SK-N-DZ (cell line): ENCODE measurements around the gene CCDC63.

ENCODE experiments used
- DNase-seq: peaks from one replicate; pipeline ENCODE4 v3.0.0-alpha.2; 2015; ENCODE audit warnings: low spot score

Gene CCDC63

DNA sequence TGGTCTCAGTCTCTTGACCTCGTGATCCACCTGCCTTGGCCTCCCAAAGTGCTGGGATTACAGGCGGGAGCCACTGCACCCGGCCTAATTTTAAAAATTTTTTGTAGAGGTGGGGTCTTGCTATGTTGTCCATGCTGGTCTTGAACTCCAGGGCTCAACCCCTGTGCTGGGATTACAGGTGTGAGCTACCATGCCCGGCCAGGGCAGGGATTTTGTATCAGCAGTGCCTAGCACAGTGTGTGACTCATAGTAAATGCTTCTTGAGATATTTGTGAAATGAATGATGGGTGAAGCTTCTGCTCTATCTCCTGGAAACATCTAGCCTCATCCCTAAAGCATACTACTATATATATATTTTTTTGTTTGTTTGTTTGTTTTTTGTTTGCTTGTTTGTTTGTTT, 36.5 kb downstream of the CCDC63 start:
- DNase-seq = no peak

DNA sequence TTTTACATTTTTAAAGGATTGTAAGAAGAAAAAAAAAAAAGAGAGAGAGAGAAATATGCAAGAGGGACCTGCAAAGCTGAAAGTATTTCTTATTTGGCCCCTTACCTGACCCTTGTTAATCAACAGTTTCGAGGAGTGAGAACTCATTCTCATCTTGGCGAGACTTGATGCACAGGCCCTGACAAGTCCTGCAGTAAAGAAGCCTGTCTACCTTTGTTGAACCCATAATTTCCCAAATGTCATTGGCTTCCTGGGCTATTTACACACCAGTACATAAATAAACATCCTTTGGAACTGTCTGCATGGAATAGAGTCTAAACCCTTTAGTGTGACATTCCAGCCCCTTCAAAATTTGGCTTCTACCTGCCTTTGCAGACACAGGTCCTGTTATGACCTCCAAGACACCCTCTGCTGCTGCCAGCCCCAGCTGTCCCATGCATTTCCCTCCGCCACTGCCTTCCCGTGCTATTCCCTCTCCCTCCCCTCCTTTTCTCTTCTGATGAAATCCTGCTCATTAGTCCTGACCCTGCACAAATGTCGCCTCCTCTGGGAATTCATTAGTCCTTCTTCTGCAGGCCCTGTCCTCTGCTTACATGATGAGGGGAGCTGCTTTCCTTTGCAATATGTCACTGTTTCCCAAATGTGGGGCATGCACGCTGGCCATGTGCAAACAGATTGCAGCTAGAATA, 38.5 kb downstream of the CCDC63 start:
- DNase-seq = peak; percentile 62

DNA sequence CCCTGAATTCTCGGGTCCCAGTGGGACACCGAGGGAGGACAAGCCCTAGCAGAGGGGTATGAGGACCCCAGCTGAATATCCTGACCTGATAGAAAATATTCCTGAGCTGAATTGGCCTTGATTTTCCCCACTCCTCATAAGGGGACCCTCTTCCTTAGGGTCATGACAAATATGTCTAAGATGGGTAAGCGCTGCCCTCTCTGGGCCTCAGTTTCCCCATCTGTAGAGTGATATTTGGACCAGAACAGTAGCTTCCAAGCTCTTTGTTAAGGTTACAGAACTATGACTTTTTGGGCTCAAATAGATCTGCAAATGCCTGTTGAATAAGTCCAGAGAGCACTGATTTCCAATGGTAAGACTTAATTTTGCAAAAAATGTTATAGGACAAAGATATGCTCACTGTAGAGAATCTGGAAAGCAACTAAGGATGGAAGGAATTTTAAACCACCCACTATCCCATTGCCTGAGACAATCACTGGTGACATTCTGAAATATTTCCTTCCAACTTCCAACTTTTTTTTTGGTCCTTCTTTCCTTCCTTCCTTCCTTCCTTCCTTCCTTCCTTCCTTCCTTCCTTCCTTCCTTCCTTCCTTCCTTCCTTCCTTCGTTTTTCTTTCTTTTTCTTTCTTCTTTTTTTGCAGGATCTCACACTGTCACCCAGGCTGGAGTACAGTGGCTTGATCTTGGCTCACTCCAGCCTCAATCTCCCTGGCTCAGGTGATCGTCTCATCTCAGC, 41.6 kb downstream of the CCDC63 start:
- DNase-seq = no peak

DNA sequence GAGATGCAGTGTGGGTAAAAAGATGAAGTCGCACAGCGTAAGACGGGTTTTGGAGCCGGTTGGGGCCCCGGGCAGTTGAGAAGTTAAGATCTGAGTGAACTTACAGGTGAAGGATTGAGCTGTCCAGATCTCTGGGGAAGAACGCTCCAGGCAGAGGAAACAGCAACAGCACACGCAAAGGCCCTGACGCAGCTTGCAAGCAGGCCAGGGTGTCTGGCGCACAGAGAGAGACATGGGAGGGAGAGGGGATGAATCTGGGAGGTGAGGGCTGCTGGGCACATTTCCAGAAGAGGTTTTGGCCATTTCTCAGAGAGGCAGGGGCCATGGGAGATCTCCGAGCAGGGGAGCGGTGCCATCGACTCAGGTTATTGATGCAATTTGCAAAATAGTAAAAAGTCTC, 42.6 kb downstream of the CCDC63 start:
- no peak for DNase-seq

DNA sequence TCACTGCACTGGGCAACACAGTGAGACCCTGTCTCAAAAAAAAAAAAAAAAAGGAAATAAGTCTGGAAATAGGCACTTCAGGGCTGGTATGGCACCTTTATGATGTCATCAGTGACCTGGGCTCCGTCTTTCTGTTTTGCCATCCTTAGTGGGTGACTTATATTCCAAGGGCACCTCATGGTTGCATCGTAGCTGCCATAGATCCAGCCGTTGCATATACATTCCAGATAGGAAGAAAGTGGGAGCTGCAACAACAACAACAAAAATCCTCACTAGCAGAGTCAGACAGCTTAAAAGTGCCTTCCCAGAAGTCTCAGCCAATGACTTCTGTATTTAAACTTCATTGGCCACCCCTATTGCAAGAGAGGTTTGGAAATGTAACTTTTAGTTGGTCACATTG, 47.2 kb downstream of the CCDC63 start:
- DNase-seq = no peak

DNA sequence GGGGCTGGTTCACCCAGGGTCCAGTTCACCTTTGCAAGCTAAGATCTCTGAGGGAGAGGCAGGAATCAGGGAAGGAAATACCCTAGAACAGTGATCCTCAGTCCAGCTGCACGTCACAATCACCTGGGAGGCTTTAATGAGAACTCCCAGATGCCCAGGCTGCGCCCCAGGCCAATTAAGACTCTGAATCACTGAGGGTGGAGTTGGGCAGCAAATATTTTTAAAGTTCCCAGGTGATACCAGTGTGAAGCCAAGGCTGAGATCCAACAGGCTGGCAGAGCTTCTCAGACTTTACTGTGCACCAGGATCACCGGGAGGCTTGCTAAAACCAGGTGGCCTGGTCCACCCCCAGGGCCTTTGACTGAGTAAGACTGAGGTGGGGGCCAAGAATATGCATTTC, 49.8 kb downstream of the CCDC63 start:
- DNase-seq = no peak

DNA sequence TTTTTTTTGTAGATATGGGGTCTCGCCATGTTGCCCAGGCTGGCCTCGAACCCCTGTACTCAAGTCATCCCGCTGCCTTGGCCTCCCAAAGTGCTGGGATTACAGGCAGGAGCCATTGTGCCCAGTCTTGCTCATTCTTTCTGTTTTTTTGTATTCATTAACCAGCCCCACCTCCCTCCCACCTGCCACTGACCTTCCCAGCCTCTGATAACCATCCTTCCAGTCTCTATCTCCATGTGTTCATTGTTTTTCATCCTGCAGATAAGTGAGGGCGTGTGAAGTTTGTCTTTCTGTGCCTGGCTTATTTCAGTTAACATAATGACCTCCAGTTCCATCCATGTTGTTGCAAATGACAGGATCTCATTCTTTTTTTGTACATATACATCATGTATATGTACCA, 54.6 kb downstream of the CCDC63 start:
- DNase-seq = no peak

DNA sequence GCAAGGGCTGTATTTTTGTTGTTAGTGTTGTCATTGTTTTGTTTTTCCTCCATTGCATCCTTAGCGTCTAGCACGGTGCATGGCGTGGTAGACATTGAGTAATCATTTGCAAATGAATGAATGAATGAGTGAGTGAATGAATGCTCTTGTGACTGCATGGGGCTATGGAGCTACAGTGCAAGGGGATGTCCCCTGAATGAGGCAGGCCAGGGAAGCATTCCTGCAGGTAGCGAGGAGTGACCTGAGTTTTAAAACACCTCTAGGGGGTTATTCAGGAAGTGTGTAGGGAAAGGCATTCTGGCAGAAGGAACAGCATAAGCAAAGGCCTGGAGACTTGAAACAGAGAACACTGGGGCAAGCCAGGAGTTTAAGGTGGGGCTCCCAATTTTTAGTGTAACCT, 56.7 kb downstream of the CCDC63 start:
- DNase-seq = no peak

DNA sequence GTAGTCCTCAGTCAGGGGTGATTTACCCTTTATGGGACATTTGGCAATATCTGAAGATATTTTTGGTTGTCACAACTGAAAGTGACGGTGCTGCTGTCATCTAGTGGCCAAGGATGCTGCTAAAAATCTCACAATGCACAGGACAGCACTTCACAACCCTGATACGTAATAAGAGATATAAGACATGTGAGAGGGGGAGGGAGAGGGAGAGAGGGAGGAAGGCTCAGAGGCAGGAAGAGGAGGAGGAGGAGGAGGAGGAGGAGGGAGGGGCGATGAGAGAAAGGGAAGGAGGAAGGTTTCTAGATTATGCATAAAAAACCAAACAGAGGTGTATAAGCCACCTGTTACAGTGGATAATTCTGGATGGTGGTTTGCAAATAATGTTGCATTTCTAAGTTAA, 59.3 kb downstream of the CCDC63 start:
- no peak for DNase-seq

DNA sequence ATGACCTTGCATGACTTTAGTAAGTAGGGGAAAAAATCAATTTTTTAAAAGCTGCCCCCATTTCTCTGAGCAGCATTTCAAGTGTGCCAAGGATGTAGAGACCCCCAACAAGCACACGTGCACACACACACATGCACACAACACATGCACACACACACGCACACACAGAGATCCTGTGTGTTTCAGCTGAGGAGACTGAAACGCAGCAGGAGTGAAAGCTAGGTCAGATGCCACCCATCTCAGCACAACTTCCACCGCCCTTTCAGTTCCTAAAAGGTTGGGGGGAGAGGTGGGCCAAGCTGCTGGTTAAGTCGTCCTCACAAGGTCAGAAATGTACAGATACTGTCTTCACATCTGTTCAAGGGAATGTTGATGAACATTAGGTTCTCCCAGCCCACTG, 59.7 kb downstream of the CCDC63 start:
- no peak for DNase-seq

DNA sequence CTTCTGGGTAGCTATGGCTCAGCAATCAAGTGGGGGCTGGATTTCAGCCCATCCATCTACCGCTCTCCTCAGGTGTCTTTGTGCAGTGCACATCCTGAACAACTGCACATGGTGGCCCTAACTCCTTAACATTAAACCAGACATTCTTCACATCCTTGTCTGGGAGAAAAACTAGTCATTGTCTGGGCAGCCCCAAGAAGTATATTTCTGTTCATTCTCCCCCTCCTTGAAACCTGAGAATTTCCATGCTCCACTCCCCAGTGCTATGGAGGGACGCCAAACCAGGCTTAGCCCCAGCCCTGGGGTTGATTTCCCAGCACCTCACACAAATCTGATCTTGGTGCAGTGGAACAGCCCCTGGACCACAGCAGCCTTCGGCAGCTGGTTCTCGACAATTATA, 60.2 kb downstream of the CCDC63 start:
- DNase-seq = no peak

DNA sequence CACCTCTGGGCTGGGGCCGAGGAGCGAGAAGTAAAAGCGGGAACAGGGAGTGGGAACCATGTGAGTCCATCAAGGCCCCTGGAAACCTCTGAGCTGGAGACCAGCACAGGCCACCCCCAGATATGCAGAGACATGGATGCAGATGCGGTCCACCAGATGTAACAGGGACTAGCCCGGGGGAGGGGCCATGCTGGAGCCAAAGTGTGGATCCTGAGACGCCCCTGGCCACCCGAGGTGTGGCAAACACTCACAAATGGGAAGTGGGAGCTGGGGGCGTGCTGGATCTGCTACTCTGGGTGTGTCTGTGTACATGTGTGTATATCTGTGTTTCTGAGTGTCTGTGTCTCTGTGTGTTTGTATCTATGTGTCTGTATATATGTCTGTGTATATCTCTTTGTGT, 60.8 kb downstream of the CCDC63 start:
- DNase-seq = no peak

DNA sequence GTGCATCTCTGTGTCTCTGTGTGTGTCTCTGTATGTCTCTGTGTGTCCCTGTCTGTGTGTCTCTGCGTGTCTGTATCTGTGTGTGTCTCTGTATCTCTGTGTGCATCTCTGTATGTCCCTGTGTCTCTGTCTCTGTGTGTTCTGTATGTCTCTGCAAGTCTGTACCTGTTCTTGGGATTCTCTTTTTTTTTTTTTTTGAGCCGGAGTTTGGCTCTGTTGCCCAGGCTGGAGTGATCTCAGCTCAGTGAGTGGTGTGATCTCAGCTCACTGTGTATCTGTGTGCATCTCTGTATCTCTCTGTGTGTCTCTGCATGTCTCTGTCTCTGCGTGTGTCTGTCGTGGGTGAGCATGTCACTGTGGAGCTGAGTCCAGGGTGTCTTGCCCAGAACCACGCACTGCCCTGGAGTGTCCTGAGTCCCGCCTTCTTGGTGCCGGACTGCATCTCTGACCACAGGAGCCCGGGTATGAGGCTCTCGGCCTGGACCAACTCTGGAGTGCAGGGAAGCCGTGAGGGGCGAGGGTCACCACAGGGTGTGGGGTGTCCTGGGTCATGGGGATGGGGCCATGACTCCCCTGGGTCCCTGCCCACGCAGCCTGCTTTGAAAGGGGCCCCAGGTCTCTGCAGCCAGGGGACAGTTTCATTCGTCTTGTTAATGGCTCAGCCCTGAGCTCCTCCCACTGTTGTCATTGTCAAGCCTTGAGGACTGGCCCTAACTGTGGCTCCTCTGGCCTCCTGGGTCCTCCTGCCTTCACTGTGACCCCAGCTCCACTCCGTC, 61.8 kb downstream of the CCDC63 start:
- DNase-seq = no peak

DNA sequence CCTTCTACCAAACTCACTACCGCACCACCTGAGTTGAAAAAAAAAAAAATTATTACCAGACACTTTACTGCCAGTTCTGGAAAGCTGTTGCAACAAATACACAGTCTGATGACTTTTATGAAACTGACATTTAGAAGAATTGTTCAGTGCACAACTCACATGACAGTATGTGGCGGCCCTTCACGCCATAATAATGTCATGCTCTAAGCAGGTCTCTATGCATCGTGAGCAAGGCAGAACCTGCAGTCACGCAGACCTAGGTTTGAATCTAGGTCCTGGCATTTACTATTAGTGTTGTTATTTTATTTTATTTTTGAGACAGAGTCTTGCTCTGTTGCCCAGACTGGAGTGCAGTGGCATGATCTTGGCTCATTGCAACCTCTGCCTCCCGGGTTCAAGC, 65.5 kb downstream of the CCDC63 start:
- DNase-seq = no peak

DNA sequence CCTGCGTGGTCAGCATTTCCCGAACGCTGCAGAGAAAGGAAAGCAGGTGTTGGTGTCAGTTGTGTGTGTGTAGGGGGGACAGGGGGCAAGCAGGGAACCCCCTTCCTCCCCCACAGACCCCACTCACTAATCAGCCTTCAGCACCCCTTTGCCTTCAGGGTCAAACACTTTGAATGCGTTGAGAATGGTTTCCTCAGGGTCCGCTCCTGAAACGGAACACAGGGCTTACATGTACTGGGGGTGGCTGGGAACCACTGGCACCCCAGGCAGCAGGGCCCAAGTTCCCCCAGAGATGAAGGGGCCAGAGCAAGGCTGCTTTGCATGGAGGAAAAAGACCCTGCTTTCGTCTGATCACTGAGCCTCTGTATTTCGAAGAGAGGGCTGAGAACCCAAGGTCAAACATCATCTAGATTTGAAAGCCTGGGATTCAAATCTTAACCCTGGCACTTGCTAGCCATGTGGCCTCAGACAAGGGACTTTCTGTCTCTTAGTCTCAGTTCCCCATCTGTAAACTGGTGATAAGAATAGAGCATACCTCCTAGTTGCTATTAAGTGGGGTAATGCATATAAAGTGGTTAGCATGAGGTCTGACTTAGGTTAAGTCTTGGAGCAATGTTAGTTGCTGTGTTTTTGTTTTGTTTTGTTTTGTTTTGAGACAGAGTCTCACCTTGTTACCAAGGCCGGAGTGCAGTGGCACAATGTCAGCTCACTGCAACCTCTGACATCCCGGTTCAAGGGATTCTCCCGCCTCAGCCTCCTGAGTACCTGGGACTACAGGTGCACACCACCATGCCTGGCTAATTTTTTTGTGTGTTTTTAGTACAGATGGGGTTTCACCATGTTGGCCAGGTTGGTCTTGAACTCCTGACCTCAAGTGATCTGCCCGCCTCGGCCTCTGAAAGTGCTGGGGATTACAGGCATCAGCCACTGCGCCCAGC, 66.6 kb downstream of the CCDC63 start:
- DNase-seq = no peak

DNA sequence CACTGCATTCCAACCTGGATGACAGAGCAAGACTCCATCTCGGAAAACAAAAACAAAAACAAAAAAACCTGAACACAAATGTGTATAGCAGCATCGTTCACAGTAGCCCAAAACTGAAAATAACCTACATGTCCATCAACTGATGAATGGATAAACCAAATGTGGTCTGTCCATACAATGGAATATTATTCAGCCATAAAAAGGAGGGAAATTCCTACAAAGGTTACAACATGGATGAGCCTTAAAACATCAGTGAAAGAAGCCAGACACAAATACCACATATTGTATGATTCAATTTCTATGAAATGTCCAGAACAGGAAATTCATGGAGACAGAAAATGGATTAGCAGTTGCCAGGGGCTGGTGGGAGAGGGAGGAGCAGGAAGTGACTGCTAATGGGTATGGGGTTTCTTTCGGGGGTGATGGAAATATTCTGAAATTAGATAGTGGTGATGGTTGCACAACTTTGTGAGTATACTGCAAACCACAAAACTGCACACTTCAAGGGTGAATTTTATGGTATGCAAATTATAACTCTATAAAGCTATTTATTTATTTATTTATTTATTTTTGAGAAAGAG, 69.6 kb downstream of the CCDC63 start:
- DNase-seq = no peak

DNA sequence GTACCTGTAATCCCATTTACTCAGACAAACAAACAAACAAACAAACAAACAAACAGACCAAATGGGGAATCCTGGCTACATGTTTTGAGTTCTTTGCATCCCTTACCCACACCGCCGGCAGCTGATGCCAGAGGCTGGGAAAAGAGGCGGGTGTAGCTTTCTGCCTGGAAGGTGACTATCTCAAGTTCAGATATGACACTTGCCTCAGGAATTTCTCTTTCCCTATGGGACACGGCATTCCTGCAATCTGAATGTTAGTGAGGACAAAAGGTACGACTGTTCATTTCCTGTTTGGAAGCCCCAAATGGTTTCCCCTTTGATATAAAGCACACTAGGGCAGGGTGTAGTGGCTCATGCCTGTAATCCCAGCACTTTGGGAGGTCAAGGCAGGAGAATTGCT, 70.7 kb downstream of the CCDC63 start:
- no peak for DNase-seq

DNA sequence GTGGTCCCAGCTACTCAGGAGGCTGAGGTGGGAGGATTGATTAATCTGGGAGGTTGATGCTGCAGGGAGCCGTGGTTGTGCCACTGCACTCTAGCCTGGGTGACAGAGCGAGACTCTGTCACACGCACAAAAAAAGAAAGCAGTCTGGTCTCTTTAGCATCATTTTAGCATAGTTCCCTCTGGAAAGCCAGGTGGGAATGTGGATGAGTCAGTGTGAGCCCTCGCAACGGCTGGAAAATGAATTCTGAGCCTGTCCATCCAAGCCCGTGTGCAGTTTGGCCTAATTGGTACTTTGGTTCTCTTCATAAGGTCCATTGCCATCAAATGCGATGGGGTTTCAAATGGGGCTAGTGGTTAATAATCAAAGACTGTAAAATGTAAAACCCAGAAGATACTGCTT, 71.2 kb downstream of the CCDC63 start:
- DNase-seq = no peak

DNA sequence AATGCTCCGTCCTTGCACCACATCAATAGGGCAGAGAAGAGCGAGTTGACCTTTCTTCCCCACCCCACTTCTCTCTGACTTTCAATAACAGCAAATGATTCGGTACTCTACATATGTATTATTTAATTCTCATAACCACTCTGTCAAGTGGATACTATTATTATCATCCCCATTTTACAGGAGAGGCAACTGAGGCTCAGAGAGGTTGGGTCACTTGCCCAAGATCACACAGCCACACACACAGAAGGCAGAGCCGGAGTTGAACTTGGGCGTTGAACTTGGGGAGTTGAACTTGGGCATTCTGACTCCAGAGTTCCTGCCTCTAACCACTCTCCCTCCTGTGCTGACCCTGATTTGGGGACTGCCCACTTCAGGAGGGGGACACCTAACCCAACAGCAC, 72.9 kb downstream of the CCDC63 start:
- no peak for DNase-seq

DNA sequence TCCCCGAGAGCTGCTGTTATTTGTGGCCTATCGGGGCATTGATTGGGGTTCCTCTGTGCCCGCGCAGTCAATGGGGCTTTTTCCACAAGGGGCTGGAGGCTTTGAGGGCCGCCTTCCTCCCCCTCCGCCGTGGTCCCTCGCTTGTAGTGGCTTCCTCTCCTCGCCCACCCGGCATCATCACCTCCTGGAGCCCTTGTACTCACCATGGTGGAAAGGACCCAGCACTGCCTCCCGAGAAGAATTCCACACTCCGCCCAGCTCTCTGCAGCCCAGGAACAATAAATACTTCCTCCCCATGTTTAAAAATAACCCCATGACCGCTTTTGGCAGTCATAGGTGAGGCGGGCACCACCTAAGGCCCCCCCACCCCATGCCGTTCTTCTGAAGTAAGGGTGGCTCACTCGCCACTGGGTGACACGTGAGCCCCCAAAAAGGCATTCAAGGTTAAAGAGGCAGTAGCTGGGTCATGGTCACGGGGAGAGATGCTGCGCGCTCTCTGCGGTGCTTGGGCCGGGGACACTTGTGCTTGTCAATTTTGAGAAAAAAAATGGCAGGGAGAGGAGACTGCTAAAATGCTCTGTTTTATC, 73.6 kb downstream of the CCDC63 start, which contains the start of gene MYL2:
MYL2 (minus strand) TSS at position 256 of the 587 bp plus-strand sequence; CDS start at position 206, 50 bp downstream.
- DNase-seq = no peak

DNA sequence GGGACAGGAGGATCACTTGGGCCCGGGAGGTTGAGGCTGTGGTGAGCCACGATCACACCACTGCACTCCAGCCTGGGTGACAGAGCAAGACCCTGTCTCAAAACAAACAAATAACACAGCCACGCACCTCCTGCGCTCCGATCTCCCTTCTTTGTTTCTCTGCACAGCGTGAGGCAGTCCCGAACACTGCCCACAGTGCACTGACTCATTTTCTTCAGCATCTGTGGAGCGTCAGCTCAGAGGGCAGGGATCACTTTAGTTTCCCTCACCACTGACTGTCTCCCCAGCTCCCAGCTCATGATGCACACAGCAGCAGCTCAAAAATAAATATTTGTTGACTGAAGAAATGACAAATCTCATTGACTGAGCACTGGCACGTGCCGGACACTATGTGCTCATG, 74.5 kb downstream of the CCDC63 start:
- no peak for DNase-seq
